Right renal pelvis (tissue), 4 donors: ENCODE measurements around the gene MAPKAP1. TPM values are rescaled to one million over a fixed set of nuclear protein-coding genes. Genes with fewer than 3 reads are reported as not detected.
"Not testable (repeated sequence)": the region's sequence is repeated elsewhere in the genome, so short reads cannot be mapped to it uniquely, and the experiment has no call there.

Experiments used
- DNase-seq, 4 donors: peaks; one replicate each; pipeline ENCODE4 v3.0.0-alpha.2; 2013; ENCODE audit warnings: low read depth in 4 of 4, low spot score in 3 of 4, missing footprints in 1 of 4
- polyA plus RNA-seq, 4 donors: library from polyadenylated mRNA; unstranded; fragments of 120-200 nt; gene quantifications; one replicate each; pipeline ENCODE4 v1.2.1, GENCODE V29; 2013; ENCODE audit not compliant: insufficient read length in 4 of 4

The MAPKAP1 gene
- polyA plus RNA-seq, 4 donors = 76.0 to 94.0 (median 90.7) TPM

DNA sequence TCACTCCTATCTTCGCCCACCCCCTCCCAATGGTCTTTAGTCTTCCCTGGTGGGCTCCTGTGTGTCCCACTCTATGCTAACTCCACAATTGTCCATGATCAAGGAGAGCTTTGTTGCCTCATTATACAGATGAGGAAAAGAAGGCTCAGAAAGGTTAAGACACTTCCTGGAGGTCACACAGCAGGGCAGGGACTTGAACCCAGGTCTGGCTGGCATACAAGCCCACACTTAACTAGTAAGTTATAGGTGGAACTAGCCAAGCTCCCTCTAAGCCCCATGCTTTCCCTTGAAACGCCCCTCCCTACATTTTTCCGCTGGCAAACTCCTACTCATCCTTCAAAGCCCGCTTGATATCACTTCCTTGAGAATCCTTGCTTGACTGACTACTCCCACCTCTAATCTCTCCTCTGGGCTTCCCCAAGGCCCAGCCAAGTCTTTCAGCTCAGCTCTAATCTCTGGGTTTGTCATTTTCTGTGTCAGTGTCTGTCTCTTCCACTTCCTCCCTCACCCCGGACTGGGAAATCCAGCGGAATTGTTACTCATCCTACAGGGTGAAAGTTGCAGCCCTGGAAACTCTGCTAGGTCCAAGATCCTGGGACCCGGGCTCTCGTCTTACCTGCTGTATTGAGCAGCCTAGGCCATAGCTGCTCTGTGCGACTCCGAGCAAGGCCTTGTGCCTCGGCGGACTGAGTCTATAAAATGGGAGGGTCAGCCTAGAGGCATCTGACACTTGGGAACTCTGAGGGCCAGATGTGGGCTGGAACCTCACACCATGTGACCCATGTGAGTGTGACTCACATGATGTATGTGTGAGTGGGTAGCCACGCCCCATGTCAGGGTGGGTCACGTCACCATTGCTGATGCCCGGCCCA lies 300.8 kb downstream of the MAPKAP1 start:
- DNase-seq = no peak

DNA sequence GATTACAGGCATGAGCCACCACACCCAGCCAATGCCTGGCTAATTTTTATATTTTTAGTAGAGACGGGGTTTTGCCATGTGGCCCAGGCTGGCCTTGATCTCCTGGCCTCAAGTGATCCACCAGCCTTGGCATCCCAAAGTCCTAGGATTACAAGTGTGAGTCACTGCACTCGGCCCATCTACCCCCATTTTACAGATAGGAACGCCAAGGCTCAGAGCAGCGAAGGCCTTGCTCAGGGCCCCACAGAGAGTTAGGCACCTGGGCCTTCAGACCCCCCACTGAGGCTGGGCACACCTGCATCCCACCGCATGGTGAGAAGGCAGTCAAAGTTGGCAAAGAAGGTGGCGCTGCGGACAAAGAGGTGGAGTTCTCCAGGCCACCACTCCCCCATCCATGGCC lies 302.3 kb downstream of the MAPKAP1 start:
- no peak for DNase-seq

DNA sequence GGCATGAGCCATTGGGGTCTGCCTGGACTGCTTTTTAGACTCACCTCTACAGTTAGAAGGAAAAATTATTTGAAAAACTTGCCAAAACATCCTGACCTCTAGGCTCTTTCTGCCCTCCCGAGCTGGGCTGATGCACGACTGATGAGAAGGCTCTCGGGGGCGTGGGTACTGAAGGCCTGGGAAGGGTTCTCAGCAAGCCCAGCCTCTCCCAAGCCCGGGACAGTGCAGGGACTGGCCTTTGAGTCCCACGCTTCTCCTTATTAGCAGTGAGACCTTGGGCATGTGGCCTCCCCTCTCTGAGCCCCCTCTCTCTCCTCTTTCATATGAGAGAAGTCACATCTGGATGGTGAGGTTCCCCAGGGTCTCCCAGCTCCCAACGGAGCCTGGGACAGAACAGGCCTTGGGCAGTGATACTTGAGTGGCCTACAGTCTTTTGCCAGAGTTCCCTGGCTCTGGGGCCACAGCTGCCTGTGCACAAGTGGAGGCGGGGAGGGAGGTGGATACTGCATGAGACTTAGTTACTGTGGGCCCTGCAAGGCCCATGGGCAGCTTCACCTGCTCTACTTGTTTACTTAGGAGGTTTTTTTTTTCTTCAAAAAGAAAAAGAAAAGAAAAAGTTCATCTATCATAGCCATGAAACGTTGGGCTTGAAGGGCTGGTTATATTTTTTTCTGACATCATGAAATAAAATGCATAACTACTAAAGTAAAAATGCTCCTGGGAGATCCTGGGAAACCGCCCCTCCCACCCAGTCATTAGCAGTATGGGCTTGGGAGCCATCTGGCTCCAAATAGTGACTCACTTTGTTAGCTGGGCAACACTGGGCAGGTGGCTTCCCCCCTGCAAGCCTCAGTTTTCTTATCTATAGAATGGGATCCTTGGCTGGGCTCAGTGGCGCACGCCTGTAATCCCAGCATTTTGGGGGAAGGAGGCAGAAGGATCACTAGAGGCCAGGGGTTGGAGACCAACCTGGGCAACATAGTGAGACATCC lies 306.0 kb downstream of the MAPKAP1 start:
- DNase-seq = no peak

DNA sequence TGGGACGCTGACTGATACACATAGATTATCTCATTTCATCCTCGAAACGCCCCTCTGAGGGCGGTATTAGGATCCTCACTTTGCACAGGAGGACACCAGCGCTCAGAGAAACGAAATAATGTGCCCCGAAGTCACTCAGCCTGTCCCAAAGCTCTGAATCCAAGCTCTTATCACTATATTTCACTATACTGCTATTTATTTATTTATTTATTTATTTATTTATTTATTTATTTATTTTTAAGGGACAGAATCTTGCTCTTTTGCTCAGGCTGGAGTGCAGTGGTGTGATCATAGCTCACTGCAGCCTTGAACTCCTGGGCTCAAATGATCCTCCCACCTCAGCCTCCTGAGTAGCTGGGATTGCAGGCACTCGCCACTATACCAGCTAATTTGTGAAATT lies 306.8 kb downstream of the MAPKAP1 start:
- not testable (repeated sequence) for DNase-seq

DNA sequence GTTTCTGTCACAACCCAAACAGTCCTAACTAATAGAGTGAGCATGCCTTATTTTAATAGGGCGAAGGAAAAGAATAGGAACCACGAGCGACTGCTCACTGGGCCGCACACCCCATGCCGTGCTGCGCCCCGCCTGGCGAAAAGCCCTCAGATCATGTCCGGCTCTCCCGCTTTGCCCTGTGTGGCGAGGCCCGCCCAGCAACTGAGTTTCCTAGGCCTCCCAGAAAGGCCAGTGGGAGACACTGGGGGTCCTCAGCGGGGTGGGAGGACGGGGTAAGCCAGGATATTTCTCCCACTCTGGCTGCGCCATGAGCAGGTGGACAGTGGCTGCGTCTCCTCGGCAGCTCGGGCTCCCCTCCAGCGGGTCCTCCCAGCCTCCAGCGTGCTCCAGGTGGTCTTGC lies 307.3 kb downstream of the MAPKAP1 start:
- no peak for DNase-seq

DNA sequence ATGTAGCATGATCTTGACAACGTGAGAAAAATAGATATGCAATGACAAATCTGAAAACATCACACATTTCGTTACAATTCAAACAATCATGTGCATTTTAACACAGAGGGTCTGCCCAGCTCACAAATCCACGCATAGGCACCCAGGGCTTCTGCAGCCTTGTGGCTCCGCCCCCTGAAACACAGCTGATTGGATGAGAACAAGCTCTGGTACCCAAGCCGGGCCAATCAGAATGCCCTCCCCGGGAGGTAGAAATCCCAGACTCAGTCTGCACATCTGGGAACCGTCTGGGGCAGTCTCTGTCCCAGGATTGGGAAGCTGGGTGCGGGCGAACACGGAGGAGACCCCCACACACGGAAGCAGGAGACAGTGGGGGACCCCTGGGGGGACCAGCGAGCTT lies 307.8 kb downstream of the MAPKAP1 start:
- no peak for DNase-seq

DNA sequence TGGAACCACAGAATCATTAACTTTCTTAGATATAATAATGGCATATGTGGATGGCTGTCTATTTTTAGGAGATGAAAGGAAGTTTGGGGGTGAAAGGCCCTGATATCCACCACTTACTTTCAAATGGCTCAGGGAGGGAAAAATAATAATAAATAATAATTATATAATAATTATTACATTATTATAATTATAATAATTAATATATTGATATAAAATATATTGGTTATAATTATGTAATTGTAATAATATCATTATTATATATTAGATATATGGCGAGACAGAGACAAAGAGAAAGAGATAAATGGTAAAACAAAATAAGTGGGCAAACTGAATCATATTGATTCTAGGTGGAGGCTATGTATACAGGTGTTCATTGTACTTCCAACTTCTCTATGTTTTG lies 308.8 kb downstream of the MAPKAP1 start:
- DNase-seq = no peak

DNA sequence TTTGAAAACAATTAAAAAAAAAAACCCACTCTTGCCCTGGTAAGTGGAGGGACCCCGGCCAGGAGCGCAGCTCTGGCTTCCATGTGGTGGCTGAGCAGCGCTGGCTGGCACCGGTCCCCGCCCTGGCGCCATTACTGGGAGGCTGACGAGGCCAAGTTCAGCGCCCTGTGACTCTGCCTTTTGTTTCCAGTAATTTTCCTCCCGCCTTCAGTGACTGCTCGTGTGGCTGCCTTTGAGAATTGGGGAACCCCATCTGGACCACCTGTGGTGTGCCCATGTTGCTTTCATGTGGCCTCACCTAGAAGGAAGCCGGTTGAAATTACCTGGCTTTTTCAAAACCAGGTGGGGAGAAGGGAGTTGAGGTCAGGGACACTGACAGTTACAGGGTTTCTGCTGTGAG lies 309.3 kb downstream of the MAPKAP1 start:
- DNase-seq = no peak

DNA sequence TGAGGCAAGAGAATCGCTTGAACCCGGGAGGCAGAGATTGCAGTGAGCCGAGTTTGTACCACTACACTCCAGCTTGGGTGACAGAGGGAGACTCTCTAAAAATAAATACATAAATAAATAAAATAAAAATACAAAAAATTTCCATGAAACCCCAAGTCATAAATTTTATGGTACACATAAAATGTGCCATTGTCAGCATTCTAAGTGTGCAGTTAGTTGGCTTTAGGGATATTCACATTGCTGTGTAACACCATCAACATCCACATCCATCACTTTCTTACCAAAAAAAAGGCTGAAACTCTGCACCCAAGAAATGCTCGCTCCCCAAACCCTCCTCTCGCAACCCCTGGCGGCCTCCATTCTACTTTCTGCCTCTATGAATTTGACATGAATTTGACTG lies 310.2 kb downstream of the MAPKAP1 start:
- DNase-seq = no peak

DNA sequence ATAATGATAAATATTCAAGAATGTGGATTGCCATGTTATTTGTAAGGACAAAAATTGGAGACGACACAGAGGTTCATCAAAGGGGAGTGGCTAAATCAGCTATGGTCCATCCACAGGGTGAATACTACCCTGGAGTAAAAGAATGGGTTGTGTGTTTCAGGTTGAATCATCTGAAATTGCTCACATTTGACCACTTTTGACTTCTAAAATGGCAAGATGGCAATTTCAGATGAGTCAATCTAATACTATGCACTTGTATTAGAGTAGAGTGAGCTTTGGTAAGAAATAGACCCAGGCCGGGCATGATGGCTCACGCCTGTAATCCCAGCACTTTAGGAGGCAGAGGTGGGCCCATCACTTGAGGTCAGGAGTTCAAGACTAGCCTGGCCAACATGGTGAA lies 313.6 kb downstream of the MAPKAP1 start:
- DNase-seq = no peak

DNA sequence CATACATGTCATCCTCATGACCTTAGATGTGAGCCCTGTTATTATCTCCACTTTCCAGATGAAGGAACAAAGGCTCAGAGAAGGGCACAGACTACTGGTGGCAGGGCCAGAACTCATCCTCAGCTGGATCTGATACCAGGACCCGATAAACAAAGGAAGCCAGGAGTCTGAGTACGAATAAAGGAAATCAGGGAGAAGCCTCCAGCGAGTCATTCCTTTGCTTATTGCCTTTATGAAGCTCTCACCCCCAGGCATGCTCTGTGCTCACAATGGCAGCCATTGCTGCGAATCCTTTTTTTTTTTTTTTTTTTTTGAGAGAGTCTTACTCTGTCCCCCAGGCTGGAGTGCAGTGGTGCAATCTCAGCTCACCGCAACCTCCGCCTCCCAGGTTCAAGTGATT lies 315.3 kb downstream of the MAPKAP1 start:
- no peak for DNase-seq

DNA sequence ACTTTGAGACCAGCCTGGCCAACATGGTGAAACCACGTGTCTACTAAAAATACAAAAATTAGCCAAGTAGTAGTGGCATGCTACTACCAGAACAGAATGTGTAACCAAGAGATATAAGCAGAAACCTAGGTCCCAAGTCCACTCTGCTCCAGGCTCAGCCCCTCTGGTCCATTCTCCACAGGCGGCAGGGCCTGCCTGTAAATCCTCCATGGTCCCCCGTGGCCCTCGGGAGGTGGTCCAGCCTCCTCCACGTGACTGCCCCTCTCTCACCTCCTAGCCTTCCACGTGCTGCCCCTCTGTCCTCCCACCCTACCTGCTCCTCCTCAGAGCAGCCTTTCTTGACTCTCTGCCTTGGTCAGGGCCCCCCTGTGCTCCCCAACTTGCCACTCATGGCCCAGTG lies 318.0 kb downstream of the MAPKAP1 start:
- DNase-seq = no peak

DNA sequence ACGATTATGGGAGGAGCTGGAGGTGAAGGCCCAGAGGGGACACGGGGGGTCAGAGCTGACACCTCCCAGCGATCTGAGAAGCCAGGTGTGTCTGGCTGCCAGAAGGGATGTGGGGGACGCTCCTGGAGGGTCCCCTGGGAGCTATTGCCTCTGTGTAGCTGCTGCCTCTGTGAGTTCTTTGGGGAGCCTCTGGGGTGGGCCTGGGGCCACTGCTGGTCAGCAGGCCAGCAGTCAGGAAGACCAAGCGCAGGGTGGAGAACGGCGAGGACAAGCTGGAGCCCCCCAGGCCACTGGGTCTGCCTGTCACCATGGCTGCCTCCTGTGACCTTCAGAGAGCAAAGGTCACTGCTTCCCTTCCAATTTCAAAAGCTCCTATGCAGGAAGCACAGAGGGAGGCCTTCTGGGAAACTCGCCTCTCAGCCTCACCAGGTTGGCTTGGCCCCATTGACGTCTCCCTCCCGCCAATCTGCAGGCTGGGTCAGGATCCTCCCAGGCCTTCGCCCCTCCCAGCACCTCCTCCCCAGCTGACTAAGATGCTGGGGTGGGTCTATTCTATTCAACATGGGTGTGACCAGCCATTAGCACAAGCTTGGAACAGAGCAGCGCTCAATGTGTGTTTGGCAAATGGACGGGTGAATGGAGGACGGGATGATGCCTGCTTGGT lies 319.0 kb downstream of the MAPKAP1 start:
- no peak for DNase-seq

Other genes with a start within 250 kb of the MAPKAP1 start
- 10 to 100 TPM; 26.9 to 33.9 (median 31.7) TPM for gene PBX3, start 40.2 kb upstream of the MAPKAP1 start, polyA plus RNA-seq